Measurements from ENCODE around the gene C12orf42.

- TF ChIP-seq CTCF (IDR thresholded peaks at IDR 0.05), result no peak
- no peak for TF ChIP-seq POLR2A (IDR thresholded peaks at IDR 0.05)
Observed at GRCh38 chr12:103505371-103506236, 9.8 kb upstream of the C12orf42 start.

All from Peyer's patch (tissue), 4 donors.